ENCODE results near the gene MACROD1. TPM values are rescaled to one million over a fixed set of nuclear protein-coding genes. Genes with fewer than 3 reads are reported as not detected.

Gene MACROD1
- total and polyA plus RNA-seq, 8 donors: 13.5 to 25.1 (median 20.3) TPM

DNA sequence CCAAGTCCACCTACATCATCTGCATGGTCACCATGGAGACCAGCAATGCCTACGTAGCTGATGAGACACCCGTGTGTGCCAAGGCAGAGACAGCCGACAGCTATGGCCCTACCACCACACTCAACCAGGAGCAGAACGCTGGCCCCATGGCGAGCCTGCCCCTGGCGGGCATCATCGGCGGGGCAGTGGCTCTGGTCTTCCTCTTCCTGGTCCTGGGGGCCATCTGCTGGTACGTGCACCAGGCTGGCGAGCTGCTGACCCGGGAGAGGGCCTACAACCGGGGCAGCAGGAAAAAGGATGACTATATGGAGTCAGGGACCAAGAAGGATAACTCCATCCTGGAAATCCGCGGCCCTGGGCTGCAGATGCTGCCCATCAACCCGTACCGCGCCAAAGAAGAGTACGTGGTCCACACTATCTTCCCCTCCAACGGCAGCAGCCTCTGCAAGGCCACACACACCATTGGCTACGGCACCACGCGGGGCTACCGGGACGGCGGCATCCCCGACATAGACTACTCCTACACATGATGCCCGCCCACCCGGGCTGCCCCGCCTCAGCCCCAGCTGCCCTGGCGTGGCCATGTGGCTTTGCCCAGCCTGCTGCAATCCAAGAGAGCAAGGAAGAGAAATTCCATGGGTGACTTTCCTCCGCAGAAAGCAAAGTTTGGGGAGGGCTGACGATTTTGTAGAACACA, 48.0 kb downstream of the MACROD1 start:
- H3K9me3 ChIP-seq: no peaks in the 10 kb centered on the region
- H3K27me3 ChIP-seq: no peaks in the 10 kb centered on the region
- no peak for DNase-seq
- intact Hi-C loops (cut with DNase I): no loop called here
- H3K4me3 ChIP-seq: no peak overlapping the region
- H3K36me3 ChIP-seq: no peaks in the 10 kb centered on the region
- no peak overlapping the region for H3K27ac ChIP-seq
- no peak for ATAC-seq
- no peaks in the 10 kb centered on the region for H3K4me1 ChIP-seq
- TF ChIP-seq, protein P1, sequence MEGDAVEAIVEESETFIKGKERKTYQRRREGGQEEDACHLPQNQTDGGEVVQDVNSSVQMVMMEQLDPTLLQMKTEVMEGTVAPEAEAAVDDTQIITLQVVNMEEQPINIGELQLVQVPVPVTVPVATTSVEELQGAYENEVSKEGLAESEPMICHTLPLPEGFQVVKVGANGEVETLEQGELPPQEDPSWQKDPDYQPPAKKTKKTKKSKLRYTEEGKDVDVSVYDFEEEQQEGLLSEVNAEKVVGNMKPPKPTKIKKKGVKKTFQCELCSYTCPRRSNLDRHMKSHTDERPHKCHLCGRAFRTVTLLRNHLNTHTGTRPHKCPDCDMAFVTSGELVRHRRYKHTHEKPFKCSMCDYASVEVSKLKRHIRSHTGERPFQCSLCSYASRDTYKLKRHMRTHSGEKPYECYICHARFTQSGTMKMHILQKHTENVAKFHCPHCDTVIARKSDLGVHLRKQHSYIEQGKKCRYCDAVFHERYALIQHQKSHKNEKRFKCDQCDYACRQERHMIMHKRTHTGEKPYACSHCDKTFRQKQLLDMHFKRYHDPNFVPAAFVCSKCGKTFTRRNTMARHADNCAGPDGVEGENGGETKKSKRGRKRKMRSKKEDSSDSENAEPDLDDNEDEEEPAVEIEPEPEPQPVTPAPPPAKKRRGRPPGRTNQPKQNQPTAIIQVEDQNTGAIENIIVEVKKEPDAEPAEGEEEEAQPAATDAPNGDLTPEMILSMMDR (IDR thresholded peaks at IDR 0.05): no peak

DNA sequence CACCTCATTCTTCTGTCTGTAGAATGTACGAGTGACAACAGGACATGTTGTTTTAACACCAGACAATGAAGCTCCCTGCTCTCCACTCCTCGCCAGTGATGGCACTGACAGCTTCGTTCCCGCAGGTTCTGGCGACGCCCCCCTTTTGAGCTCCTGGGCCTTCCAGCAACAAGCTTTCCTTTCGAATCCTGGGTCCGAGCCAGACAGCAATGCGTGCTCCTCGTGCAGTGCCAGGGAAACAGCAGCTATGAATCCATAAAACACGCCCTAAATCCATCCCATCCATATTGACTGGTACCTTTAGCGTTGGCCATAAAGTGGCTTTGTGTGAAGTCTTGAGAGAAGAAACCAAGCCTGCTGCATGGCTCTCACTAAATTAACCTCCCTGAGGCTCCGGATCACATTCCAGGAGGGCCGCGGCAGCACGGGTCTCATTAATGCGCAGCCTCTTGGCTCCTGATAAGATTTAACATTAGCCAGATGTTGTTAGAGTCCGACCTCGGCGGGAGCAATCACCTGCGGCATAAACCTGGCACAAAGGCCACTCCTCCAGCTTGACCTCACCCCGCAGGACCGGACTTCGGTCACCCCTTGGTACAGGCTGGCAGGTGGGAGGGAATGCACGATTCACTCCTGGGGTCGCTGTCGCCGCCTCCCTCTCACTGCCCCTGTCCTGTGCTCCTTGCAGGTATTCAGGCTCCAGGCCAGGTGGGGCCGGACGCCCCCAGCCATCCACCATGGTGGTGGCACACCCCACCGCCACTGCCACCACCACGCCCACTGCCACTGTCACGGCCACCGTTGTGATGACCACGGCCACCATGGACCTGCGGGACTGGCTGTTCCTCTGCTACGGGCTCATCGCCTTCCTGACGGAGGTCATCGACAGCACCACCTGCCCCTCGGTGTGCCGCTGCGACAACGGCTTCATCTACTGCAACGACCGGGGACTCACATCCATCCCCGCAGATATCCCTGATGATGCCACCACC, 50.1 kb downstream of the MACROD1 start:
- H3K9me3 ChIP-seq: no peaks in the 10 kb centered on the region
- intact Hi-C loops (cut with DNase I): no loop called here
- TF ChIP-seq, protein P1 (IDR thresholded peaks at IDR 0.05): no peak
- no peaks in the 10 kb centered on the region for H3K4me1 ChIP-seq
- H3K27ac ChIP-seq: no peak overlapping the region
- no peaks in the 10 kb centered on the region for H3K27me3 ChIP-seq
- no peak overlapping the region for H3K4me3 ChIP-seq
- ATAC-seq (no peak), DNase-seq (no peak)
- no peaks in the 10 kb centered on the region for H3K36me3 ChIP-seq

DNA sequence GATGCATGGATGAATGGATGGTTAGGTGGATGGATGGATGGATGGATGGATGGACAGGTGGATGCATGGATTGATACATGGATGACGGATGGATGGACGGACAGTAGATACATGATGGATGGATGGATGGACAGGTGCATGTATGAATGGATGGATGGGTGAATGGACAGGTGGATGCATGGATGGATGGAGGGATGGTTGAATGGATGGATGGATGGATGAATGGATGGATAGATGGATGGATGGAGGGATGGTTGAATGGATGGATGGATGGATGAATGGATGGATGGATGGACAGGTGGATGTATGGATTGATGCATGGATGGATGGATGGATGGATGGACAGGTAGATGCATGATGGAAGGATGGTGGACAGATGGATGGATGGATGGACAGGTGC, 51.7 kb downstream of the MACROD1 start:
- ATAC-seq (no peak), DNase-seq (no peak)
- no peak overlapping the region for H3K27ac ChIP-seq
- H3K4me3 ChIP-seq: no peak overlapping the region
- no peaks in the 10 kb centered on the region for H3K4me1 ChIP-seq
- H3K27me3 ChIP-seq: no peaks in the 10 kb centered on the region
- intact Hi-C loops (cut with DNase I): no loop called here
- H3K9me3 ChIP-seq: no peaks in the 10 kb centered on the region
- TF ChIP-seq, protein P1 (IDR thresholded peaks at IDR 0.05): no peak
- H3K36me3 ChIP-seq: no peaks in the 10 kb centered on the region

DNA sequence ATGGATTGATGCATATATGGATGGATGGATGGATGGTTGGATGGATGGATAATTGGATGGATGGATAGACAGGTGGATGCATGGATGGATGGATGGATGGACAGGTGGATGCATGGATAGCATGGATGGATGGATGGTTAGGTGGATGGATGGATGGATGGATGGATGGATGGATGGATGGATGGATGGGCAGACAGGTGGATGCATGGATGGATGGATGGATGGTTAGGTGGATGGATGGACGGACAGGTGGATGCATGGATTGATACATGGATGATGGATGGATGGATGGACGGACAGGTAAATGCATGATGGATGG, 52.5 kb downstream of the MACROD1 start:
- H3K9me3 ChIP-seq: no peaks in the 10 kb centered on the region
- TF ChIP-seq, protein P1 (IDR thresholded peaks at IDR 0.05): no peak
- no peaks in the 10 kb centered on the region for H3K36me3 ChIP-seq
- no peak overlapping the region for H3K4me3 ChIP-seq
- H3K27me3 ChIP-seq: no peaks in the 10 kb centered on the region
- DNase-seq (no peak), ATAC-seq (no peak)
- H3K4me1 ChIP-seq: no peaks in the 10 kb centered on the region
- intact Hi-C loops (cut with DNase I): no loop called here
- H3K27ac ChIP-seq: no peak overlapping the region

DNA sequence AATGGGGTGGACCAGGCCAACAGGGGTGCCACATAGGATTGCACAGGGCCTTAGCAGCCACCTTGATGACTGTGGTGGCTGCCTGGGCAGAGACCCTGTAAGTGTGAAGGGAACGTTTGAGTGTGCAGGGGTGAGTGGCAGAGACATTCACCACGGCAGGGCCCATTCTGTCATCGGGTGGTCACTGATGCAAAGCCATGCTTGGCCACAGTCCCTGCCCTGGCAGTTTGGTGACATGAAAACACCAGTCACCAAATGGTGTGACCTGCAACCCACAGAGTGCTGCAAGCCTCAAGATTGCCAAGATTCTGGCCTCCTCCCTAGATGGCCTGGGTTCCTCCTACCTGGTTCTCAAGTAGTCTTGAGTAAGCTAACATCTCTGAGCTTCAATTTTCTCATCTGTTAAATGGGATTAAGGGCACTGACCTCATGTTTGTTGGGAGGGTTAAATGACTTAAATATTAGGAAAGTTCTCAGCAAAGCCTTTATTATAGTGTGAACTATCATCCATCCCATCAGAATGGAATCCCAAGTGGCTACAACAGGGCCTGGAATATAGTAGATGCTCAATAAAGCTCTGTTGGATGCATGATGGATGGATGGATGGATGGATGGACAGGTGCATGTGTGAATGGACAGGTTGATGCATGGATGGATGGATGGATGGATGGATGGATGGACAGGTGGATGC, 53.0 kb downstream of the MACROD1 start:
- Histone ChIP-seq H3K27me3 (no peaks in the 10 kb centered on the region), H3K27ac (no peak overlapping the region), H3K9me3 (no peaks in the 10 kb centered on the region), H3K4me3 (no peak overlapping the region), H3K36me3 (no peaks in the 10 kb centered on the region), H3K4me1 (no peaks in the 10 kb centered on the region)
- ATAC-seq (no peak), DNase-seq (no peak)
- TF ChIP-seq, protein P1 (IDR thresholded peaks at IDR 0.05): no peak
- intact Hi-C loops (cut with DNase I): no loop called here
